ENCODE results near the gene NEGR1. TPM values are rescaled to one million over a fixed set of nuclear protein-coding genes. Genes with fewer than 3 reads are reported as not detected.

The NEGR1 gene
- total RNA-seq, 2 experiments from 2014 or later = not detected

GRCh38 chr1:72003092-72003491, 279.2 kb downstream of the NEGR1 start:
- Mint-ChIP-seq H3K9me3 (no peaks in the 10 kb centered on the region), H3K4me3 (no peak overlapping the region), H3K4me1 (ENCODE audit: low read depth) (no peaks in the 10 kb centered on the region), H3K27me3 (no peaks in the 10 kb centered on the region), H3K36me3 (ENCODE audit: low read depth) (no peaks in the 10 kb centered on the region), H3K27ac (no peak overlapping the region)
- DNase-seq (no peak), ATAC-seq (no peak)
- intact Hi-C loops (cut with micrococcal nuclease) = no loop called here
- TF ChIP-seq, protein P1, sequence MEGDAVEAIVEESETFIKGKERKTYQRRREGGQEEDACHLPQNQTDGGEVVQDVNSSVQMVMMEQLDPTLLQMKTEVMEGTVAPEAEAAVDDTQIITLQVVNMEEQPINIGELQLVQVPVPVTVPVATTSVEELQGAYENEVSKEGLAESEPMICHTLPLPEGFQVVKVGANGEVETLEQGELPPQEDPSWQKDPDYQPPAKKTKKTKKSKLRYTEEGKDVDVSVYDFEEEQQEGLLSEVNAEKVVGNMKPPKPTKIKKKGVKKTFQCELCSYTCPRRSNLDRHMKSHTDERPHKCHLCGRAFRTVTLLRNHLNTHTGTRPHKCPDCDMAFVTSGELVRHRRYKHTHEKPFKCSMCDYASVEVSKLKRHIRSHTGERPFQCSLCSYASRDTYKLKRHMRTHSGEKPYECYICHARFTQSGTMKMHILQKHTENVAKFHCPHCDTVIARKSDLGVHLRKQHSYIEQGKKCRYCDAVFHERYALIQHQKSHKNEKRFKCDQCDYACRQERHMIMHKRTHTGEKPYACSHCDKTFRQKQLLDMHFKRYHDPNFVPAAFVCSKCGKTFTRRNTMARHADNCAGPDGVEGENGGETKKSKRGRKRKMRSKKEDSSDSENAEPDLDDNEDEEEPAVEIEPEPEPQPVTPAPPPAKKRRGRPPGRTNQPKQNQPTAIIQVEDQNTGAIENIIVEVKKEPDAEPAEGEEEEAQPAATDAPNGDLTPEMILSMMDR (IDR thresholded peaks at IDR 0.05) = no peak
- ChIA-PET POLR2A (no interaction called here), CTCF (no interaction called here)

DNA sequence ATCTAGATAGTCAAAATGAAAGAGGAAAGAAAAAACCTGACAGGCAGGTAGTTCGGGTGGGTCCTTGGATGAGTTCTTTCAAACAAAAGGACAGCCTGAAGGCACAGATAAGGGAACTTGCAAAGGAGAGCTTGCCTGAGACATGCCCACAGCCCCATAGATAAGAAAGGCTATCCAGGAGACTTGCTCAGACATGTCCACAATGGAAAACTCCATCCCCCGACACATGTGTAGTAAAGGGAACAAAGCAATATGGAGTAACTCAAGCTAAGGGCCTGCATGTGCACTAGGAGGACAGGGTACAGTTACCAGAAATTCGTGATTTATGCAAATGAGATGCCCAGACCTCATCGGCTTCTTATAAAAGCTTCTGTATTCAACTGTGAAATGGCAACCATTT, 281.5 kb downstream of the NEGR1 start:
- H3K27ac Mint-ChIP-seq = no peak overlapping the region
- no peaks in the 10 kb centered on the region for H3K9me3 Mint-ChIP-seq
- no peak for ATAC-seq
- ChIA-PET POLR2A (no interaction called here), CTCF (no interaction called here)
- DNase-seq = no peak
- H3K27me3 Mint-ChIP-seq = no peaks in the 10 kb centered on the region
- intact Hi-C loops (cut with micrococcal nuclease) = no loop called here
- TF ChIP-seq, protein P1 (IDR thresholded peaks at IDR 0.05) = no peak
- H3K4me3 Mint-ChIP-seq = no peak overlapping the region
- no peaks in the 10 kb centered on the region for H3K36me3 Mint-ChIP-seq (ENCODE audit: low read depth)
- no peaks in the 10 kb centered on the region for H3K4me1 Mint-ChIP-seq (ENCODE audit: low read depth)

DNA sequence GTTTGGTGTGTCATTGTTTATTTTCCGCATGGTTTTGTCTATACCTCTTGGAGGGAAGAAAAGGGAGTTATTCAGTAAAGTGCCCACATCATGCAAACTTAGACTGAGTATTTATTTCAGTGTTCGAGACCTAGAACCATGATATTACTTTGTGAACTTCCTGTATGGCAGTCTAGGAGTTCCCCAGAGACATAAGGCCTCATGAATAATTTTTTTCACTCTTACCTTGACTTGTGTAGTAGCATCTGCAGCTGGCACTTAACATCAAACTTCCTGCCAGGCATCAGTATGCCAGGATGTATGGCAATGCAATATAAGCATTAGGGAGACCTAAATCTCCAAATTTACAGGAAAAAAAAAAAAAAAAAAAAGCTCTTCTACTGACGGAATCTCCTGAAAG, 287.7 kb downstream of the NEGR1 start:
- DNase-seq (no peak), ATAC-seq (no peak)
- Mint-ChIP-seq H3K4me1 (ENCODE audit: low read depth) (no peaks in the 10 kb centered on the region), H3K9me3 (no peaks in the 10 kb centered on the region), H3K36me3 (ENCODE audit: low read depth) (no peaks in the 10 kb centered on the region), H3K27me3 (no peaks in the 10 kb centered on the region), H3K27ac (no peak overlapping the region), H3K4me3 (no peak overlapping the region)
- ChIA-PET CTCF (interaction anchor here (0.6 kb wide), 1 partner anchor 42 kb away, joined by 3 read pairs; no protein-coding TSS in a partner anchor), POLR2A (no interaction called here)
- TF ChIP-seq, protein P1 (IDR thresholded peaks at IDR 0.05) = no peak
- intact Hi-C loops (cut with micrococcal nuclease) = no loop called here

DNA sequence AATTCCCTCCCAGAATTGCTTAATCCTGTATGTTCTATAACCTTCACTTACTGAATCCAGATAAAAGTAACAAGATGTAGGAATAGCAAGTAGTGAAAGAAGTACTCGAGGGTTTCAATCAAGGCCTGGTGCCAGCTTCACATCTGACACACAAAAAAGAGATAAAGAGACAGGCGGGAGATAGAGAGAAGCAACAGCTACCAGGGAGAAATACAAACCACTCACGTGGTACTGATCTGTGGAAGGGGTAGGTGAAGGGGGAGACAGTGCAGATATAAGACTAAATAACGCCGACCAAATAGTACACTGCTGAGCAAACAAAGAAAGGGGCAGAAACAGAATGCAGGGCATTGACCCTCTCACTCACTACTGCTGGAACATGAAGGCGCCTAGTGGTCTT, 295.2 kb downstream of the NEGR1 start:
- intact Hi-C loops (cut with micrococcal nuclease) = no loop called here
- ChIA-PET CTCF (no interaction called here), POLR2A (no interaction called here)
- H3K36me3 Mint-ChIP-seq (ENCODE audit: low read depth) = no peaks in the 10 kb centered on the region
- no peaks in the 10 kb centered on the region for H3K27me3 Mint-ChIP-seq
- H3K27ac Mint-ChIP-seq = no peak overlapping the region
- ATAC-seq (no peak), DNase-seq (no peak)
- TF ChIP-seq, protein P1 (IDR thresholded peaks at IDR 0.05) = no peak
- no peaks in the 10 kb centered on the region for H3K4me1 Mint-ChIP-seq (ENCODE audit: low read depth)
- H3K9me3 Mint-ChIP-seq = no peaks in the 10 kb centered on the region
- H3K4me3 Mint-ChIP-seq = no peak overlapping the region

DNA sequence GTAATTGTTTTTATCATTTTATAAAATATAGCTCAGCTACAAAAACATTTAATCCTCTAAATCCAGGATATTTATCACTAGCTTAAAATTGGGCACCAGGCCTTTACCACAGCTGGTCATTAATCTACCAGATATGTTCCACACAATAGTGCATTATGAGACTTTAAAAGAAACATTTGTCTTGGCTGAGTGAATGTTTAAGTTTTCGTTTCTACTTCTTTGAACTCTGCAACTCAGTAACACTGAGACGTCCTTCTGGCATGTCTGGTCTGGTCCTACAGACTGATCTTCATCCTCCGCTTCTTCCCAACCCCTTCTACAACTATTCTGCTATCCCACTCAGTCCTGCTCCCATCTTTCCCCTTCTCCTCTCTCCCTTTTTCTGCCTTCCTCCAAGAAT, 296.2 kb downstream of the NEGR1 start:
- CTCF ChIA-PET = no interaction called here
- TF ChIP-seq, protein P1 (IDR thresholded peaks at IDR 0.05) = no peak
- no peaks in the 10 kb centered on the region for H3K4me1 Mint-ChIP-seq (ENCODE audit: low read depth)

More for the DNA sequence above, 296.2 kb downstream of the NEGR1 start:
- intact Hi-C loops (cut with micrococcal nuclease) = no loop called here
- H3K9me3 Mint-ChIP-seq = no peaks in the 10 kb centered on the region
- H3K27ac Mint-ChIP-seq = no peak overlapping the region
- DNase-seq = no peak
- POLR2A ChIA-PET = no interaction called here
- no peaks in the 10 kb centered on the region for H3K36me3 Mint-ChIP-seq (ENCODE audit: low read depth)
- no peak for ATAC-seq
- H3K4me3 Mint-ChIP-seq = no peak overlapping the region
- H3K27me3 Mint-ChIP-seq = no peaks in the 10 kb centered on the region
